HEK293 (cell line): ENCODE measurements around the gene HMCN1.

Source experiments
- CTCF ChIA-PET: fragments of 350-600 bp; formaldehyde crosslinking; extraction: SDS; loops from one replicate; lab custom pipeline; 2021; ENCODE audit warnings: antibody characterized with exemption; lab: Yijun Ruan, JAX
- POLR2A ChIA-PET: fragments of 300-600 bp; formaldehyde crosslinking; extraction: SDS; loops from one replicate; lab custom pipeline; 2020; ENCODE audit warnings: antibody characterized with exemption, inconsistent platforms; lab: Yijun Ruan, JAX
- H3K27ac ChIP-seq: fragments of 200-500 bp; sonication (Bioruptor generic); 2 replicates; pipeline ENCODE4 v1.5.1; 2014; ENCODE audit warnings: low read depth, low read length, control low read depth, inconsistent platforms; ENCODE audit errors: extremely low read depth
- H3K36me3 ChIP-seq, 2 experiments: fragments of 200-500 bp in 1 of 2; sonication (Bioruptor generic) in 1 of 2; 1 replicate in 1 of 2; 2 replicates in 1 of 2; pipeline ENCODE4 v1.5.1; 2014 to 2017; ENCODE audit warnings: inconsistent platforms in 2 of 2, low read length in 2 of 2; ENCODE audit not compliant: control insufficient read depth in 2 of 2, insufficient read depth in 1 of 2
- H3K4me1 ChIP-seq: fragments of 200-500 bp; sonication (Bioruptor generic); 2 replicates; pipeline ENCODE4 v1.5.1; 2014; ENCODE audit warnings: mild to moderate bottlenecking, low read length, inconsistent platforms; ENCODE audit not compliant: control insufficient read depth, insufficient read depth
- H3K4me3 ChIP-seq: 2 replicates; pipeline ENCODE4 v1.5.1; 2011; ENCODE audit warnings: low read depth, mild to moderate bottlenecking, control low read depth, low read length, moderate library complexity
- H3K9me3 ChIP-seq: fragments of 200-500 bp; sonication (Bioruptor generic); 2 replicates; pipeline ENCODE4 v1.5.1; 2014; ENCODE audit warnings: low read depth, low read length, inconsistent platforms; ENCODE audit not compliant: control insufficient read depth, insufficient read depth
- GFI1B ChIP-seq: fragments of 450-650 bp; formaldehyde crosslinking; IDR thresholded peaks from 2 replicates; pipeline ENCODE4 v1.5.1; 2016; ENCODE audit warnings: missing biosample characterization, missing genetic modification characterization
- HOXA7 ChIP-seq: sonication (generic); formaldehyde crosslinking; IDR thresholded peaks from 2 replicates; pipeline ENCODE4 v1.8.1; 2022; ENCODE audit warnings: missing genetic modification reagents, borderline replicate concordance
- IKZF3 ChIP-seq: fragments of 450-650 bp; IDR thresholded peaks from 2 replicates; pipeline ENCODE4 v1.5.0; 2018; ENCODE audit warnings: missing biosample characterization, mild to moderate bottlenecking, missing genetic modification characterization, moderate library complexity
- REPIN1 ChIP-seq: fragments of 450-650 bp; formaldehyde crosslinking; IDR thresholded peaks from 2 replicates; pipeline ENCODE4 v1.5.1; 2017; ENCODE audit warnings: missing biosample characterization, missing genetic modification characterization, low read depth
- ZFP37 ChIP-seq: fragments of 450-650 bp; formaldehyde crosslinking; IDR thresholded peaks from 2 replicates; pipeline ENCODE4 v1.5.1; 2016; ENCODE audit warnings: missing biosample characterization, missing genetic modification characterization
- ZNF140 ChIP-seq: fragments of 450-650 bp; formaldehyde crosslinking; IDR thresholded peaks from 2 replicates; pipeline ENCODE4 v1.5.1; 2016; ENCODE audit warnings: missing biosample characterization, missing genetic modification characterization
- ZNF202 ChIP-seq: fragments of 450-650 bp; formaldehyde crosslinking; IDR thresholded peaks from 2 replicates; pipeline ENCODE4 v1.5.1; 2016; ENCODE audit warnings: missing biosample characterization, missing genetic modification characterization, borderline replicate concordance
- ZNF223 ChIP-seq: fragments of 450-650 bp; formaldehyde crosslinking; IDR thresholded peaks from 2 replicates; pipeline ENCODE4 v1.5.1; 2016; ENCODE audit warnings: missing biosample characterization, missing genetic modification characterization
- ZNF292 ChIP-seq: fragments of 450-650 bp; formaldehyde crosslinking; IDR thresholded peaks from 2 replicates; pipeline ENCODE4 v1.5.1; 2016; ENCODE audit warnings: low read depth, missing biosample characterization, missing genetic modification characterization, borderline replicate concordance
- ZNF398 ChIP-seq: fragments of 450-650 bp; formaldehyde crosslinking; IDR thresholded peaks from 2 replicates; pipeline ENCODE4 v1.5.1; 2017; ENCODE audit warnings: missing biosample characterization, missing genetic modification characterization
- ZNF501 ChIP-seq: fragments of 450-650 bp; formaldehyde crosslinking; IDR thresholded peaks from 2 replicates; pipeline ENCODE4 v1.5.1; 2016; ENCODE audit warnings: missing biosample characterization, missing genetic modification characterization
- ZNF529 ChIP-seq: fragments of 450-650 bp; formaldehyde crosslinking; IDR thresholded peaks from 2 replicates; pipeline ENCODE4 v1.5.1; 2017; ENCODE audit warnings: missing genetic modification characterization, missing biosample characterization; ENCODE audit not compliant: insufficient replicate concordance
- ZSCAN23 ChIP-seq: fragments of 450-650 bp; formaldehyde crosslinking; IDR thresholded peaks from 2 replicates; pipeline ENCODE4 v1.5.1; 2016; ENCODE audit warnings: missing biosample characterization, missing genetic modification characterization
- TF ChIP-seq, protein P1 (sequence below): fragments of 450-650 bp; formaldehyde crosslinking; IDR thresholded peaks from 2 replicates; pipeline ENCODE4 v1.5.1; 2016; ENCODE audit warnings: missing biosample characterization, missing genetic modification characterization, borderline replicate concordance
- TF ChIP-seq, protein P2 (sequence below): fragments of 450-650 bp; formaldehyde crosslinking; conservative IDR thresholded peaks from 2 replicates; pipeline ENCODE4 v1.5.1; 2016; ENCODE audit warnings: low read depth, missing biosample characterization, missing genetic modification characterization
- TF ChIP-seq, protein P3 (sequence below): fragments of 450-650 bp; formaldehyde crosslinking; IDR thresholded peaks from 2 replicates; pipeline ENCODE4 v1.5.1; 2017; ENCODE audit warnings: missing biosample characterization, missing genetic modification characterization

The HMCN1 gene

GRCh38 chr1:185804206-185804605 lies 70.0 kb downstream of the HMCN1 start:
- ChIA-PET CTCF (no interaction called here), POLR2A (no interaction called here)
- H3K9me3 ChIP-seq = no peaks in the 10 kb centered on the region
- TF ChIP-seq, protein P1, sequence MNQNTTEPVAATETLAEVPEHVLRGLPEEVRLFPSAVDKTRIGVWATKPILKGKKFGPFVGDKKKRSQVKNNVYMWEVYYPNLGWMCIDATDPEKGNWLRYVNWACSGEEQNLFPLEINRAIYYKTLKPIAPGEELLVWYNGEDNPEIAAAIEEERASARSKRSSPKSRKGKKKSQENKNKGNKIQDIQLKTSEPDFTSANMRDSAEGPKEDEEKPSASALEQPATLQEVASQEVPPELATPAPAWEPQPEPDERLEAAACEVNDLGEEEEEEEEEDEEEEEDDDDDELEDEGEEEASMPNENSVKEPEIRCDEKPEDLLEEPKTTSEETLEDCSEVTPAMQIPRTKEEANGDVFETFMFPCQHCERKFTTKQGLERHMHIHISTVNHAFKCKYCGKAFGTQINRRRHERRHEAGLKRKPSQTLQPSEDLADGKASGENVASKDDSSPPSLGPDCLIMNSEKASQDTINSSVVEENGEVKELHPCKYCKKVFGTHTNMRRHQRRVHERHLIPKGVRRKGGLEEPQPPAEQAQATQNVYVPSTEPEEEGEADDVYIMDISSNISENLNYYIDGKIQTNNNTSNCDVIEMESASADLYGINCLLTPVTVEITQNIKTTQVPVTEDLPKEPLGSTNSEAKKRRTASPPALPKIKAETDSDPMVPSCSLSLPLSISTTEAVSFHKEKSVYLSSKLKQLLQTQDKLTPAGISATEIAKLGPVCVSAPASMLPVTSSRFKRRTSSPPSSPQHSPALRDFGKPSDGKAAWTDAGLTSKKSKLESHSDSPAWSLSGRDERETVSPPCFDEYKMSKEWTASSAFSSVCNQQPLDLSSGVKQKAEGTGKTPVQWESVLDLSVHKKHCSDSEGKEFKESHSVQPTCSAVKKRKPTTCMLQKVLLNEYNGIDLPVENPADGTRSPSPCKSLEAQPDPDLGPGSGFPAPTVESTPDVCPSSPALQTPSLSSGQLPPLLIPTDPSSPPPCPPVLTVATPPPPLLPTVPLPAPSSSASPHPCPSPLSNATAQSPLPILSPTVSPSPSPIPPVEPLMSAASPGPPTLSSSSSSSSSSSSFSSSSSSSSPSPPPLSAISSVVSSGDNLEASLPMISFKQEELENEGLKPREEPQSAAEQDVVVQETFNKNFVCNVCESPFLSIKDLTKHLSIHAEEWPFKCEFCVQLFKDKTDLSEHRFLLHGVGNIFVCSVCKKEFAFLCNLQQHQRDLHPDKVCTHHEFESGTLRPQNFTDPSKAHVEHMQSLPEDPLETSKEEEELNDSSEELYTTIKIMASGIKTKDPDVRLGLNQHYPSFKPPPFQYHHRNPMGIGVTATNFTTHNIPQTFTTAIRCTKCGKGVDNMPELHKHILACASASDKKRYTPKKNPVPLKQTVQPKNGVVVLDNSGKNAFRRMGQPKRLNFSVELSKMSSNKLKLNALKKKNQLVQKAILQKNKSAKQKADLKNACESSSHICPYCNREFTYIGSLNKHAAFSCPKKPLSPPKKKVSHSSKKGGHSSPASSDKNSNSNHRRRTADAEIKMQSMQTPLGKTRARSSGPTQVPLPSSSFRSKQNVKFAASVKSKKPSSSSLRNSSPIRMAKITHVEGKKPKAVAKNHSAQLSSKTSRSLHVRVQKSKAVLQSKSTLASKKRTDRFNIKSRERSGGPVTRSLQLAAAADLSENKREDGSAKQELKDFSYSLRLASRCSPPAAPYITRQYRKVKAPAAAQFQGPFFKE = no peak
- TF ChIP-seq, protein P2, sequence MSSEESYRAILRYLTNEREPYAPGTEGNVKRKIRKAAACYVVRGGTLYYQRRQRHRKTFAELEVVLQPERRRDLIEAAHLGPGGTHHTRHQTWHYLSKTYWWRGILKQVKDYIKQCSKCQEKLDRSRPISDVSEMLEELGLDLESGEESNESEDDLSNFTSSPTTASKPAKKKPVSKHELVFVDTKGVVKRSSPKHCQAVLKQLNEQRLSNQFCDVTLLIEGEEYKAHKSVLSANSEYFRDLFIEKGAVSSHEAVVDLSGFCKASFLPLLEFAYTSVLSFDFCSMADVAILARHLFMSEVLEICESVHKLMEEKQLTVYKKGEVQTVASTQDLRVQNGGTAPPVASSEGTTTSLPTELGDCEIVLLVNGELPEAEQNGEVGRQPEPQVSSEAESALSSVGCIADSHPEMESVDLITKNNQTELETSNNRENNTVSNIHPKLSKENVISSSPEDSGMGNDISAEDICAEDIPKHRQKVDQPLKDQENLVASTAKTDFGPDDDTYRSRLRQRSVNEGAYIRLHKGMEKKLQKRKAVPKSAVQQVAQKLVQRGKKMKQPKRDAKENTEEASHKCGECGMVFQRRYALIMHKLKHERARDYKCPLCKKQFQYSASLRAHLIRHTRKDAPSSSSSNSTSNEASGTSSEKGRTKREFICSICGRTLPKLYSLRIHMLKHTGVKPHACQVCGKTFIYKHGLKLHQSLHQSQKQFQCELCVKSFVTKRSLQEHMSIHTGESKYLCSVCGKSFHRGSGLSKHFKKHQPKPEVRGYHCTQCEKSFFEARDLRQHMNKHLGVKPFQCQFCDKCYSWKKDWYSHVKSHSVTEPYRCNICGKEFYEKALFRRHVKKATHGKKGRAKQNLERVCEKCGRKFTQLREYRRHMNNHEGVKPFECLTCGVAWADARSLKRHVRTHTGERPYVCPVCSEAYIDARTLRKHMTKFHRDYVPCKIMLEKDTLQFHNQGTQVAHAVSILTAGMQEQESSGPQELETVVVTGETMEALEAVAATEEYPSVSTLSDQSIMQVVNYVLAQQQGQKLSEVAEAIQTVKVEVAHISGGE (tag by site-specific recombination) = no peak
- TF ChIP-seq ZSCAN23 (tag by site-specific recombination) = no peak
- no peak for TF ChIP-seq ZNF140 (tag by site-specific recombination)
- TF ChIP-seq ZNF223 (tag by site-specific recombination) = no peak
- TF ChIP-seq ZNF202 (tag by site-specific recombination) = no peak
- TF ChIP-seq ZNF292 = no peak
- TF ChIP-seq ZNF398 = no peak
- TF ChIP-seq GFI1B (tag by site-specific recombination) = no peak
- TF ChIP-seq IKZF3 = no peak
- TF ChIP-seq REPIN1 = no peak
- TF ChIP-seq, protein P3, sequence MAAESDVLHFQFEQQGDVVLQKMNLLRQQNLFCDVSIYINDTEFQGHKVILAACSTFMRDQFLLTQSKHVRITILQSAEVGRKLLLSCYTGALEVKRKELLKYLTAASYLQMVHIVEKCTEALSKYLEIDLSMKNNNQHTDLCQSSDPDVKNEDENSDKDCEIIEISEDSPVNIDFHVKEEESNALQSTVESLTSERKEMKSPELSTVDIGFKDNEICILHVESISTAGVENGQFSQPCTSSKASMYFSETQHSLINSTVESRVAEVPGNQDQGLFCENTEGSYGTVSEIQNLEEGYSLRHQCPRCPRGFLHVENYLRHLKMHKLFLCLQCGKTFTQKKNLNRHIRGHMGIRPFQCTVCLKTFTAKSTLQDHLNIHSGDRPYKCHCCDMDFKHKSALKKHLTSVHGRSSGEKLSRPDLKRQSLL (tag by site-specific recombination) = no peak
- no peak for TF ChIP-seq ZNF529 (tag by site-specific recombination)
- no peak for TF ChIP-seq ZNF501 (tag by site-specific recombination)
- no peak for TF ChIP-seq ZFP37
- no peak for TF ChIP-seq HOXA7 (CRISPR knock-in tag)
- H3K27ac ChIP-seq = no peak overlapping the region
- H3K4me3 ChIP-seq = no peak overlapping the region
- no peaks in the 10 kb centered on the region for H3K36me3 ChIP-seq
- peaks cover 5% of the 10 kb centered on the region; the same call in 1 of the 2 replicates for H3K4me1 ChIP-seq
